K562 (cell line): ENCODE data around the gene ADAM33.

Source experiments
- BCL6 ChIP-seq: fragments of 250-450 bp; sonication (Bioruptor Pico); IDR thresholded peaks from 2 replicates; pipeline ENCODE4 v1.4.0; 2020
- NBN ChIP-seq: fragments of 450-650 bp; IDR thresholded peaks from 2 replicates; pipeline ENCODE4 v1.6.1; 2016; ENCODE audit warnings: low read depth, mild to moderate bottlenecking
- TF ChIP-seq, protein P1 (sequence below), 2 experiments: fragments of 450-650 bp; conservative IDR thresholded peaks; 2 replicates each; pipeline ENCODE4 v1.6.1; 2017; ENCODE audit warnings: mild to moderate bottlenecking in 2 of 2, moderate library complexity in 2 of 2
- TF ChIP-seq, protein P2 (sequence below): fragments of 450-650 bp; IDR thresholded peaks from 2 replicates; pipeline ENCODE4 v1.6.1; 2018; ENCODE audit not compliant: partially characterized antibody

DNA sequence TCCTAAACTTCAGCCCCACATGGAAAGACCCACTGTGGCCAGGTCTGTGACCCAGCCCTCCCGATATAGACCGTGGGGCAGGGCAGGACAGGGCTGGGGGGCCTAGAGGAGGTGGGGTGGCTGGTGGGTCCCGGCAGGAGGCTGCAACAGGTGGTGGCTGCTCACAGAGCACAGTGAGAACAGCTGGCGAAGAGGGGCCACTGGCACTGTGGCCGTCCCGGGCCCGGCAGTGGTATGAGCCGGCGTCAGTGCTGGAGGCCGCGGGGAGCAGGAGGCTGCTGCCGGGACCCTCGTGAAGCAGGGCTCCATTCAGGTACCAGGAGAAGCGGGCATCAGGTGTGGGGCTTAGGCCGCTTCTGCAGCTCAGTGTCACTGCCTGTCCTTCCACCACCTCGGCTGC lies 17.2 kb upstream of the ADAM33 start:
- no peak for TF ChIP-seq NBN
- TF ChIP-seq, protein P1, sequence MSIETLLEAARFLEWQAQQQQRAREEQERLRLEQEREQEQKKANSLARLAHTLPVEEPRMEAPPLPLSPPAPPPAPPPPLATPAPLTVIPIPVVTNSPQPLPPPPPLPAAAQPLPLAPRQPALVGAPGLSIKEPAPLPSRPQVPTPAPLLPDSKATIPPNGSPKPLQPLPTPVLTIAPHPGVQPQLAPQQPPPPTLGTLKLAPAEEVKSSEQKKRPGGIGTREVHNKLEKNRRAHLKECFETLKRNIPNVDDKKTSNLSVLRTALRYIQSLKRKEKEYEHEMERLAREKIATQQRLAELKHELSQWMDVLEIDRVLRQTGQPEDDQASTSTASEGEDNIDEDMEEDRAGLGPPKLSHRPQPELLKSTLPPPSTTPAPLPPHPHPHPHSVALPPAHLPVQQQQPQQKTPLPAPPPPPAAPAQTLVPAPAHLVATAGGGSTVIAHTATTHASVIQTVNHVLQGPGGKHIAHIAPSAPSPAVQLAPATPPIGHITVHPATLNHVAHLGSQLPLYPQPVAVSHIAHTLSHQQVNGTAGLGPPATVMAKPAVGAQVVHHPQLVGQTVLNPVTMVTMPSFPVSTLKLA (conservative IDR thresholded peaks at IDR 0.05): no peak
- no peak for TF ChIP-seq BCL6 (CRISPR knock-in tag)
- TF ChIP-seq, protein P2, sequence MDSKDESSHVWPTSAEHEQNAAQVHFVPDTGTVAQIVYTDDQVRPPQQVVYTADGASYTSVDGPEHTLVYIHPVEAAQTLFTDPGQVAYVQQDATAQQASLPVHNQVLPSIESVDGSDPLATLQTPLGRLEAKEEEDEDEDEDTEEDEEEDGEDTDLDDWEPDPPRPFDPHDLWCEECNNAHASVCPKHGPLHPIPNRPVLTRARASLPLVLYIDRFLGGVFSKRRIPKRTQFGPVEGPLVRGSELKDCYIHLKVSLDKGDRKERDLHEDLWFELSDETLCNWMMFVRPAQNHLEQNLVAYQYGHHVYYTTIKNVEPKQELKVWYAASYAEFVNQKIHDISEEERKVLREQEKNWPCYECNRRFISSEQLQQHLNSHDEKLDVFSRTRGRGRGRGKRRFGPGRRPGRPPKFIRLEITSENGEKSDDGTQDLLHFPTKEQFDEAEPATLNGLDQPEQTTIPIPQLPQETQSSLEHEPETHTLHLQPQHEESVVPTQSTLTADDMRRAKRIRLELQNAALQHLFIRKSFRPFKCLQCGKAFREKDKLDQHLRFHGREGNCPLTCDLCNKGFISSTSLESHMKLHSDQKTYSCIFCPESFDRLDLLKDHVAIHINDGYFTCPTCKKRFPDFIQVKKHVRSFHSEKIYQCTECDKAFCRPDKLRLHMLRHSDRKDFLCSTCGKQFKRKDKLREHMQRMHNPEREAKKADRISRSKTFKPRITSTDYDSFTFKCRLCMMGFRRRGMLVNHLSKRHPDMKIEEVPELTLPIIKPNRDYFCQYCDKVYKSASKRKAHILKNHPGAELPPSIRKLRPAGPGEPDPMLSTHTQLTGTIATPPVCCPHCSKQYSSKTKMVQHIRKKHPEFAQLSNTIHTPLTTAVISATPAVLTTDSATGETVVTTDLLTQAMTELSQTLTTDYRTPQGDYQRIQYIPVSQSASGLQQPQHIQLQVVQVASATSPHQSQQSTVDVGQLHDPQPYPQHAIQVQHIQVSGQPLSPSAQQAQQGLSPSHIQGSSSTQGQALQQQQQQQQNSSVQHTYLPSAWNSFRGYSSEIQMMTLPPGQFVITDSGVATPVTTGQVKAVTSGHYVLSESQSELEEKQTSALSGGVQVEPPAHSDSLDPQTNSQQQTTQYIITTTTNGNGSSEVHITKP: no peak
